Right lobe of liver (tissue), 6 donors: ENCODE data around the gene SVIL. TPM values are rescaled to one million over a fixed set of nuclear protein-coding genes. Genes with fewer than 3 reads are reported as not detected.

ENCODE experiments used
- ATAC-seq, 4 donors: fragments of 200-7000 bp; cut with Tn5 transposase; one replicate each; pipeline ENCODE4 v1.9.1; 2020; ENCODE audit warnings: mild to moderate bottlenecking in 4 of 4, moderate library complexity in 4 of 4
- DNase-seq, 3 donors: peaks; one replicate each; pipeline ENCODE4 v3.0.0-alpha.2; 2020
- H3K27ac ChIP-seq, 3 donors: fragments of 200-600 bp; one replicate each; pipeline ENCODE4 v1.8.0; 2022
- H3K27me3 ChIP-seq, 2 donors: fragments of 200-600 bp; one replicate each; pipeline ENCODE4 v1.8.0; 2022
- H3K36me3 ChIP-seq, 4 donors: fragments of 200-600 bp; sonication (generic) in 1 of 4; one replicate each; pipeline versions ENCODE4 v1.5.1 to v1.8.0; 2017 to 2022; ENCODE audit warnings: control low read depth in 1 of 4
- H3K4me1 ChIP-seq, 4 donors: fragments of 200-600 bp; sonication (generic) in 1 of 4; one replicate each; pipeline versions ENCODE4 v1.5.1 to v1.8.0; 2017 to 2022; ENCODE audit warnings: control low read depth in 1 of 4
- H3K4me3 ChIP-seq, 3 donors: fragments of 200-600 bp; one replicate each; pipeline ENCODE4 v1.8.0; 2022
- H3K9me3 ChIP-seq, 4 donors: fragments of 200-600 bp; sonication (generic) in 1 of 4; one replicate each; pipeline versions ENCODE4 v1.5.1 to v1.8.0; 2017 to 2022; ENCODE audit warnings: control low read depth in 1 of 4
- POLR2A ChIP-seq: fragments of 450-650 bp; IDR thresholded peaks from one replicate; pipeline ENCODE4 v1.6.1; 2017; ENCODE audit warnings: antibody characterized with exemption, mild to moderate bottlenecking
- WGBS: methylation state at CpG from one replicate; pipeline ENCODE4 v1.1.6; 2018; ENCODE audit warnings: low coverage, low lambda C conversion rate; ENCODE audit not compliant: insufficient coverage; ENCODE audit errors: missing lambda C conversion rate; 5-methylcytosine and 5-hydroxymethylcytosine counted together
- intact Hi-C, 2 donors: fragments of 100-400 bp; cut with DNase I; formaldehyde crosslinking; loops; one replicate each; pipeline versions ENCODE4 v1.11.2 to v1.14.1; 2022
- total RNA-seq, 6 experiments: library from RNA; depleted of rRNA in 2 of 6; stranded (reverse); fragments of >200 nt in 2 of 6; fragmentation: NEBNext Ultra II Directional in 3 of 6; extraction: Animal tissue kit (Norgen Biotek cat#: 25700) in 3 of 6; gene quantifications; one replicate each; pipeline versions ENCODE4 v1.1.0 to v1.2.4, GENCODE V29; 2016 to 2023
- TF ChIP-seq, protein P1 (sequence below), 4 donors: fragments of 200-600 bp in 3 of 4; fragments of 450-650 bp in 1 of 4; IDR thresholded peaks; one replicate each; pipeline versions ENCODE4 v1.5.1 to v1.8.0; 2016 to 2022; ENCODE audit warnings: antibody characterized with exemption in 4 of 4, mild to moderate bottlenecking in 2 of 4
- donor health status: DM: no; HTN: yes; CAD: no.
- donor health status: DM: no; HTN: no; CAD: no.
- donor health status: DM: no; HTN: no; CAD: no.
- donor health status: DM: no; HTN: yes; CAD: no.
- donor health status: DM: no; HTN: yes; CAD: no.

Gene SVIL
- total RNA-seq, 6 experiments from 2014 or later: 12.3 to 15.1 (median 13.6) TPM

GRCh38 chr10:29598851-29599311 is 35.9 kb downstream of the SVIL start:
- no peaks in the 10 kb centered on the region for H3K9me3 ChIP-seq
- H3K4me1 ChIP-seq: no peaks in the 10 kb centered on the region
- DNase-seq (no peak), ATAC-seq (no peak)
- no peaks in the 10 kb centered on the region for H3K27me3 ChIP-seq
- WGBS: 65% methylated on average over 6 of the region's 6 CpGs
- H3K4me3 ChIP-seq: no peak overlapping the region
- H3K36me3 ChIP-seq: peaks cover 0 to 2% (median 0%) of the 10 kb centered on the region in 4 donors
- no peak for TF ChIP-seq POLR2A
- TF ChIP-seq, protein P1, sequence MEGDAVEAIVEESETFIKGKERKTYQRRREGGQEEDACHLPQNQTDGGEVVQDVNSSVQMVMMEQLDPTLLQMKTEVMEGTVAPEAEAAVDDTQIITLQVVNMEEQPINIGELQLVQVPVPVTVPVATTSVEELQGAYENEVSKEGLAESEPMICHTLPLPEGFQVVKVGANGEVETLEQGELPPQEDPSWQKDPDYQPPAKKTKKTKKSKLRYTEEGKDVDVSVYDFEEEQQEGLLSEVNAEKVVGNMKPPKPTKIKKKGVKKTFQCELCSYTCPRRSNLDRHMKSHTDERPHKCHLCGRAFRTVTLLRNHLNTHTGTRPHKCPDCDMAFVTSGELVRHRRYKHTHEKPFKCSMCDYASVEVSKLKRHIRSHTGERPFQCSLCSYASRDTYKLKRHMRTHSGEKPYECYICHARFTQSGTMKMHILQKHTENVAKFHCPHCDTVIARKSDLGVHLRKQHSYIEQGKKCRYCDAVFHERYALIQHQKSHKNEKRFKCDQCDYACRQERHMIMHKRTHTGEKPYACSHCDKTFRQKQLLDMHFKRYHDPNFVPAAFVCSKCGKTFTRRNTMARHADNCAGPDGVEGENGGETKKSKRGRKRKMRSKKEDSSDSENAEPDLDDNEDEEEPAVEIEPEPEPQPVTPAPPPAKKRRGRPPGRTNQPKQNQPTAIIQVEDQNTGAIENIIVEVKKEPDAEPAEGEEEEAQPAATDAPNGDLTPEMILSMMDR (IDR thresholded peaks at IDR 0.05): no peak
- intact Hi-C loops: no loop called here
- H3K27ac ChIP-seq: no peak overlapping the region

DNA sequence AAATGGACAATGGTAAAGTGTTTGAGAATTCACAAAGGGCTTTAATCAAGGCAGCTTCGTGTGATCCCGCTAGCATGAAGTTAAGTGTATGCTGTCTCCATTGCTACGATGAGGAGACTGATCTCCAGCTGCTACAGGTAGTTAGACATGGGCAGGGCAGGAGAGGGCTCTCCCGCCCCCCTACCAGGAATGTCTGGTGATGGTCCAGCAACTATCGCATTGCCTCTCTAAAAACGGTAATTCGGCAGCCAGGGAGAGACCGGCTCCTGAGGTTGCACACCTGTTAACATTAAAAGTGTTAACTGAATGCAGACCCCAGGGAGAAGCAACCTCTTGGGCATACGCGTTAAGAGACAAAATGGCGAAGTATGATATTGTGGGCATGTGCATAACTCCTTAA is 37.9 kb downstream of the SVIL start:
- no peaks in the 10 kb centered on the region for H3K9me3 ChIP-seq
- no peaks in the 10 kb centered on the region for H3K27me3 ChIP-seq
- 89% methylated on average over 11 of the region's 11 CpGs for WGBS
- intact Hi-C loops: no loop called here
- no peak overlapping the region for H3K4me3 ChIP-seq
- H3K4me1 ChIP-seq: no peaks in the 10 kb centered on the region
- ATAC-seq (no peak), DNase-seq (no peak)
- H3K27ac ChIP-seq: no peak overlapping the region
- TF ChIP-seq, protein P1 (IDR thresholded peaks at IDR 0.05): no peak
- no peak for TF ChIP-seq POLR2A
- peaks cover 0 to 2% (median 0%) of the 10 kb centered on the region in 4 donors for H3K36me3 ChIP-seq

DNA sequence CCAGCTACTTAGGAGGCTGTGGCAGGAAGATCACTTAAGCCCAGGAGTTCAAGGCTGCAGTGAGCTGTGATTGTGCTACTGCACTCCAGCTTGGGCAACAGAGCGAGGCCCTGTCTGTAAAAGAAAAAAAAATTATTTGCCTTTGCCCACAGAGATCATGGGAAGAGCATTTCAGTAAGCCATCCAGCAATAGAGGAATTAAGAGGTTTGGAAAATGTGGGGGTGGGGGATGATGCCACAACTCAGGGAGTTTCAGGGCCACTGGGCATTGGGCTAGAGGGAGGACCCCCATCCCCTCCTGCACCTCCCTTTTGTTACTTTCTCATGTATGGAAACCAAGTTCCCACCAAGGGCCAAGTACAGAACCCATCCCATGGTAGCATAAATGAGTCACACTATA is 38.4 kb downstream of the SVIL start:
- intact Hi-C loops: no loop called here
- no peak for ATAC-seq

DNA sequence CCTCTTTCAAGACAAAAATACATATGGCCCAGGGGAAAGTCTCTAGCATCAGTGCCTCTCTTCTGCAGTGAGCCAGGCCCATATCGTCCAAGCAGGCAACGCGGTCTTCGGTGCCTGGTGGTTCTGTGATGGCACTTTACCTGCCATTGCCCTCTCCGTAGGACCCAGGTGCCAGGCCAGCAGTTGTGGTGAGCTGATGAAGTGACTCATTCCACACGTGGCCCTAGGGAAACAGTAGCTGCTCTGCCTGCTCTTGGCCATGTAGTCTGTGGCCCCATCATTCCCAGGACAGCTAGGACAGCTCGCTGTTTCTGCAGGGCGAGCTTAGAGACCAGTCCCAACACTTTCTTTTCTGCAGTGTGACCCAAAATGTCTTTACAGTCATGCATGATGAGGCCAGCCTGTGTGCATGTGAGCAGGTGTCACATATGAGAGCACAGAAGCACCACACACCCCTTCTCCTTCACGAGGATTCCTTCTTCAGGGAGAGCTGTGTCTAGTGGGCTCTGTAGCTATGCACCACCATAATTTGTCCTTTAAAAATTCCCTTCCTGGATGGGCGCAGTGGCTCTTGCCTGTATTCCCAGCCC is 39.0 kb downstream of the SVIL start:
- no peaks in the 10 kb centered on the region for H3K9me3 ChIP-seq
- H3K36me3 ChIP-seq: no peaks in the 10 kb centered on the region
- no peak for DNase-seq
- no peak for TF ChIP-seq POLR2A
- TF ChIP-seq, protein P1 (IDR thresholded peaks at IDR 0.05): no peak
- H3K27me3 ChIP-seq: no peaks in the 10 kb centered on the region
- 100% methylated on average over 1 of the region's 10 CpGs for WGBS
- no peak for ATAC-seq
- intact Hi-C loops: no loop called here
- H3K4me3 ChIP-seq: no peak overlapping the region
- no peaks in the 10 kb centered on the region for H3K4me1 ChIP-seq
- H3K27ac ChIP-seq: no peak overlapping the region

More for the DNA sequence above, 38.4 kb downstream of the SVIL start:
- H3K9me3 ChIP-seq: no peaks in the 10 kb centered on the region
- no peak overlapping the region for H3K27ac ChIP-seq
- WGBS: no CpG with 5 or more reads among the region's 1 CpG
- H3K4me3 ChIP-seq: no peak overlapping the region
- DNase-seq: no peak
- TF ChIP-seq POLR2A: no peak
- TF ChIP-seq, protein P1 (IDR thresholded peaks at IDR 0.05): no peak
- H3K36me3 ChIP-seq: peaks cover 0 to 2% (median 0%) of the 10 kb centered on the region in 4 donors
- no peaks in the 10 kb centered on the region for H3K4me1 ChIP-seq
- no peaks in the 10 kb centered on the region for H3K27me3 ChIP-seq
